ENCODE data around the gene SLC26A8.

The SLC26A8 gene

GRCh38 chr6:35977308-35977707, 47.1 kb downstream of the SLC26A8 start:
- H3K27ac ChIP-seq (ENCODE audit: insufficient read depth, low read length, poor library complexity, severe bottlenecking), result no peak overlapping the region
- no peaks in the 10 kb centered on the region for H3K27me3 ChIP-seq (replicated peaks; ENCODE audit: control insufficient read depth, insufficient read depth, low read length, poor library complexity, severe bottlenecking)
- H3K36me3 ChIP-seq (ENCODE audit: control insufficient read depth, insufficient read depth, low read length), result no peaks in the 10 kb centered on the region
- H3K9me3 ChIP-seq (ENCODE audit: control insufficient read depth, low read length), result no peaks in the 10 kb centered on the region
- DNase-seq, result no peak
- H3K4me3 ChIP-seq (ENCODE audit: insufficient read depth, low read depth, low read length, poor library complexity, severe bottlenecking), result no peak overlapping the region
- H3K4me1 ChIP-seq (ENCODE audit: control insufficient read depth, insufficient read depth, low read length, poor library complexity, severe bottlenecking), result no peaks in the 10 kb centered on the region

GRCh38 chr6:35973670-35974222, 50.7 kb downstream of the SLC26A8 start:
- Histone ChIP-seq H3K4me1 (ENCODE audit: control insufficient read depth, insufficient read depth, low read length, poor library complexity, severe bottlenecking) (no peaks in the 10 kb centered on the region), H3K4me3 (ENCODE audit: insufficient read depth, low read depth, low read length, poor library complexity, severe bottlenecking) (no peak overlapping the region), H3K27me3 (replicated peaks; ENCODE audit: control insufficient read depth, insufficient read depth, low read length, poor library complexity, severe bottlenecking) (no peaks in the 10 kb centered on the region), H3K9me3 (ENCODE audit: control insufficient read depth, low read length) (no peaks in the 10 kb centered on the region), H3K36me3 (ENCODE audit: control insufficient read depth, insufficient read depth, low read length) (no peaks in the 10 kb centered on the region), H3K27ac (ENCODE audit: insufficient read depth, low read length, poor library complexity, severe bottlenecking) (no peak overlapping the region)
- DNase-seq, result no peak

- Histone ChIP-seq H3K9me3 (ENCODE audit: control insufficient read depth, low read length) (no peaks in the 10 kb centered on the region), H3K27ac (ENCODE audit: insufficient read depth, low read length, poor library complexity, severe bottlenecking) (no peak overlapping the region), H3K4me3 (ENCODE audit: insufficient read depth, low read depth, low read length, poor library complexity, severe bottlenecking) (no peak overlapping the region), H3K36me3 (ENCODE audit: control insufficient read depth, insufficient read depth, low read length) (no peaks in the 10 kb centered on the region), H3K27me3 (replicated peaks; ENCODE audit: control insufficient read depth, insufficient read depth, low read length, poor library complexity, severe bottlenecking) (no peaks in the 10 kb centered on the region), H3K4me1 (ENCODE audit: control insufficient read depth, insufficient read depth, low read length, poor library complexity, severe bottlenecking) (no peaks in the 10 kb centered on the region)
- DNase-seq, result no peak
Measured at GRCh38 chr6:35972471-35973367, 51.7 kb downstream of the SLC26A8 start.

GRCh38 chr6:35970181-35970580, 54.3 kb downstream of the SLC26A8 start:
- Histone ChIP-seq H3K27me3 (replicated peaks; ENCODE audit: control insufficient read depth, insufficient read depth, low read length, poor library complexity, severe bottlenecking) (no peaks in the 10 kb centered on the region), H3K4me1 (ENCODE audit: control insufficient read depth, insufficient read depth, low read length, poor library complexity, severe bottlenecking) (no peaks in the 10 kb centered on the region), H3K4me3 (ENCODE audit: insufficient read depth, low read depth, low read length, poor library complexity, severe bottlenecking) (no peak overlapping the region), H3K27ac (ENCODE audit: insufficient read depth, low read length, poor library complexity, severe bottlenecking) (no peak overlapping the region), H3K9me3 (ENCODE audit: control insufficient read depth, low read length) (no peaks in the 10 kb centered on the region), H3K36me3 (ENCODE audit: control insufficient read depth, insufficient read depth, low read length) (no peaks in the 10 kb centered on the region)
- no peak for DNase-seq

- no peak for DNase-seq
- H3K4me3 ChIP-seq (ENCODE audit: insufficient read depth, low read depth, low read length, poor library complexity, severe bottlenecking), result no peak overlapping the region
- no peaks in the 10 kb centered on the region for H3K36me3 ChIP-seq (ENCODE audit: control insufficient read depth, insufficient read depth, low read length)
- no peak overlapping the region for H3K27ac ChIP-seq (ENCODE audit: insufficient read depth, low read length, poor library complexity, severe bottlenecking)
- no peaks in the 10 kb centered on the region for H3K4me1 ChIP-seq (ENCODE audit: control insufficient read depth, insufficient read depth, low read length, poor library complexity, severe bottlenecking)
- no peaks in the 10 kb centered on the region for H3K27me3 ChIP-seq (replicated peaks; ENCODE audit: control insufficient read depth, insufficient read depth, low read length, poor library complexity, severe bottlenecking)
- no peaks in the 10 kb centered on the region for H3K9me3 ChIP-seq (ENCODE audit: control insufficient read depth, low read length)
Measured at GRCh38 chr6:35969646-35970045, 54.8 kb downstream of the SLC26A8 start.

- no peaks in the 10 kb centered on the region for H3K9me3 ChIP-seq (ENCODE audit: control insufficient read depth, low read length)
- DNase-seq, result no peak
- no peak overlapping the region for H3K27ac ChIP-seq (ENCODE audit: insufficient read depth, low read length, poor library complexity, severe bottlenecking)
- H3K27me3 ChIP-seq (replicated peaks; ENCODE audit: control insufficient read depth, insufficient read depth, low read length, poor library complexity, severe bottlenecking), result no peaks in the 10 kb centered on the region
- no peaks in the 10 kb centered on the region for H3K4me1 ChIP-seq (ENCODE audit: control insufficient read depth, insufficient read depth, low read length, poor library complexity, severe bottlenecking)
- H3K36me3 ChIP-seq (ENCODE audit: control insufficient read depth, insufficient read depth, low read length), result no peaks in the 10 kb centered on the region
- no peak overlapping the region for H3K4me3 ChIP-seq (ENCODE audit: insufficient read depth, low read depth, low read length, poor library complexity, severe bottlenecking)
Measured at GRCh38 chr6:35968821-35969220, 55.6 kb downstream of the SLC26A8 start.

GRCh38 chr6:35967076-35967774, 57.2 kb downstream of the SLC26A8 start:
- Histone ChIP-seq H3K4me3 (ENCODE audit: insufficient read depth, low read depth, low read length, poor library complexity, severe bottlenecking) (no peak overlapping the region), H3K27me3 (replicated peaks; ENCODE audit: control insufficient read depth, insufficient read depth, low read length, poor library complexity, severe bottlenecking) (no peaks in the 10 kb centered on the region), H3K4me1 (ENCODE audit: control insufficient read depth, insufficient read depth, low read length, poor library complexity, severe bottlenecking) (no peaks in the 10 kb centered on the region), H3K9me3 (ENCODE audit: control insufficient read depth, low read length) (no peaks in the 10 kb centered on the region), H3K36me3 (ENCODE audit: control insufficient read depth, insufficient read depth, low read length) (no peaks in the 10 kb centered on the region), H3K27ac (ENCODE audit: insufficient read depth, low read length, poor library complexity, severe bottlenecking) (no peak overlapping the region)
- no peak for DNase-seq

- no peaks in the 10 kb centered on the region for H3K4me1 ChIP-seq (ENCODE audit: control insufficient read depth, insufficient read depth, low read length, poor library complexity, severe bottlenecking)
- no peak overlapping the region for H3K4me3 ChIP-seq (ENCODE audit: insufficient read depth, low read depth, low read length, poor library complexity, severe bottlenecking)
- DNase-seq, result no peak
- H3K9me3 ChIP-seq (ENCODE audit: control insufficient read depth, low read length), result no peaks in the 10 kb centered on the region
- H3K27ac ChIP-seq (ENCODE audit: insufficient read depth, low read length, poor library complexity, severe bottlenecking), result no peak overlapping the region
- H3K36me3 ChIP-seq (ENCODE audit: control insufficient read depth, insufficient read depth, low read length), result no peaks in the 10 kb centered on the region
- no peaks in the 10 kb centered on the region for H3K27me3 ChIP-seq (replicated peaks; ENCODE audit: control insufficient read depth, insufficient read depth, low read length, poor library complexity, severe bottlenecking)
Measured at GRCh38 chr6:35962779-35963560, 61.5 kb downstream of the SLC26A8 start.

- no peak overlapping the region for H3K27ac ChIP-seq (ENCODE audit: insufficient read depth, low read length, poor library complexity, severe bottlenecking)
- no peak overlapping the region for H3K4me3 ChIP-seq (ENCODE audit: insufficient read depth, low read depth, low read length, poor library complexity, severe bottlenecking)
- H3K9me3 ChIP-seq (ENCODE audit: control insufficient read depth, low read length), result no peaks in the 10 kb centered on the region
- H3K27me3 ChIP-seq (replicated peaks; ENCODE audit: control insufficient read depth, insufficient read depth, low read length, poor library complexity, severe bottlenecking), result no peaks in the 10 kb centered on the region
- H3K36me3 ChIP-seq (ENCODE audit: control insufficient read depth, insufficient read depth, low read length), result no peaks in the 10 kb centered on the region
- no peaks in the 10 kb centered on the region for H3K4me1 ChIP-seq (ENCODE audit: control insufficient read depth, insufficient read depth, low read length, poor library complexity, severe bottlenecking)
- DNase-seq, result no peak
Measured at GRCh38 chr6:35960187-35960586, 64.3 kb downstream of the SLC26A8 start.

Measured in effector memory CD4-positive, alpha-beta T cell (primary cell).